Measurements from ENCODE around the gene INPP5A. TPM values are rescaled to one million over a fixed set of nuclear protein-coding genes. Genes with fewer than 3 reads are reported as not detected.
A peak's percentile ranks its signal among the peaks of the same experiment; 100 is the strongest.
"Not testable (repeated sequence)": the region's sequence is repeated elsewhere in the genome, so short reads cannot be mapped to it uniquely, and the experiment has no call there.

The INPP5A gene
- total RNA-seq, 1 experiment from 2014 or later: 32.1 TPM

DNA sequence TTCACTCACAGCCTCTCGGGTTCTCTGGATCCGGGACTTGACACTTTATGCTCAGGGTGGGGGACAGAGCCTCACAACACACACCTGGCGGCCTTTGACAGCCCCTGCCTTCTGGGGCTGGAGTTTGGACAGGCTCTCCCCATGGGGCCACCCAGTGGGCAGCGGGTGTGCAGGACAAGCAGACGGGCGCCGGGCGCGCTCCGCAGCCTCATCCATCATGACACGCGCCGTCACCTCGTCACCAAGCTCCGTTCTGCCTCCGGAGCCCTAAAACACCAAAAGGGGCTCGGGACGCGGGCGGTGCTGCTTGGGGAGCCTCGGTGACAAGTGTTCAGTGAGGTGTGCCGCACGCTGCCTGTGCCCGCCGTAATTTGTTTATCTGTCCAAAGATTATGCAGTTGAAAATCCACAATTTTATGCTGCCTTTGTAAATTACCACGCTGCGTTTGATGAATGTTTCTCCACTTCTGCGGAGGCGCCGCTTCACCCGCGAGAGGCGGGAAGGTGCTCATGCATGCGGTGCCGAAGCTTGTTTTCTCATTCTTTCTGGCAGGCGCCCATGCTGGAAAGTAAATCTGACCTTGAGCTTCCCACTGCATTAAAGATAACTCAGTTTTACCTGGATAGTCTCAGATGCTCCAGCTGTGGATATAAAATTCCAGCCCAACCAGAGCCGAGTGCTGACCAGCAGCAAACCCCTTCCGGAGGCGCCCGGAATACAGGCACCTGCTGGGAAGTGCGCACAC, 242.1 kb downstream of the INPP5A start:
- no peak for DNase-seq (ENCODE audit: low read depth)

DNA sequence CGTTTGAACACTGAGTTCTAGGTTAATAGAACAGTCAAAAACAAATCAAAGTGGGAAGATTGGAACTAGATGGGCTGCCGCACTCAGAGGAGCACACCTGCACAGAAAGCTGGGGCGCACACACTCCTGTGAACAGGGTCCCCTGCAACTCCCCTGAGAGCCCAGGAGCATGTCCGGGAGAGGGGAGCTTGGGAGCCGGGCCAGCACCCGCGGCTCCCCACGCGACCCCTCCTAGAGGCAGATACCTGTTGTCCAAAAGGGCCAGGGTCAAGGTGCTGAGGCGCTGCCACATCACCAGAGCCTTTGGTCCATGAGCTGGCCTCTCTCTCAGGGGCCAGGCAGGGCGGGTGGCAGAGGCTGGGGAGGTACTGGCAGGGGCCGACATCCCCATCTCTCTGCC, 242.8 kb downstream of the INPP5A start:
- no peak for DNase-seq (ENCODE audit: low read depth)

DNA sequence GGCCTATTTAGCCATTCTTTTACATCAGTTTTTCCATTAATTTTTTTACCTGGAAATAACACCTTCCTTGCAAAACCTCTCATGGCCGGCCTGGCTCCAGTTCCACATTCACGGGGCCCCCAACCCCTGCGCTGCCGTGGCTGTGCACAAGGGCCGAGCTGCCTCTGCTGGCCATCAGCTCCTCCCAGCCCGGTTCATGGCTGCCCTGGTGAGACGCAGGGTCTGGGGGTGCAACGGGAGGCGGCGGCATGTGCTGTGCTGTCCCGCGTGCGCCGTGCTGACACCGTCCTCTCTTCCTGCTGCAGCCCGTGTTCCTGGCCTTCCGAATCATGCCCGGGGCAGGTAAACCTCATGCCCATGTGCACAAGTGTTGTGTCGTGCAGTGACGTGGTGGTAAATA, 244.0 kb downstream of the INPP5A start:
- DNase-seq (ENCODE audit: low read depth): no peak

DNA sequence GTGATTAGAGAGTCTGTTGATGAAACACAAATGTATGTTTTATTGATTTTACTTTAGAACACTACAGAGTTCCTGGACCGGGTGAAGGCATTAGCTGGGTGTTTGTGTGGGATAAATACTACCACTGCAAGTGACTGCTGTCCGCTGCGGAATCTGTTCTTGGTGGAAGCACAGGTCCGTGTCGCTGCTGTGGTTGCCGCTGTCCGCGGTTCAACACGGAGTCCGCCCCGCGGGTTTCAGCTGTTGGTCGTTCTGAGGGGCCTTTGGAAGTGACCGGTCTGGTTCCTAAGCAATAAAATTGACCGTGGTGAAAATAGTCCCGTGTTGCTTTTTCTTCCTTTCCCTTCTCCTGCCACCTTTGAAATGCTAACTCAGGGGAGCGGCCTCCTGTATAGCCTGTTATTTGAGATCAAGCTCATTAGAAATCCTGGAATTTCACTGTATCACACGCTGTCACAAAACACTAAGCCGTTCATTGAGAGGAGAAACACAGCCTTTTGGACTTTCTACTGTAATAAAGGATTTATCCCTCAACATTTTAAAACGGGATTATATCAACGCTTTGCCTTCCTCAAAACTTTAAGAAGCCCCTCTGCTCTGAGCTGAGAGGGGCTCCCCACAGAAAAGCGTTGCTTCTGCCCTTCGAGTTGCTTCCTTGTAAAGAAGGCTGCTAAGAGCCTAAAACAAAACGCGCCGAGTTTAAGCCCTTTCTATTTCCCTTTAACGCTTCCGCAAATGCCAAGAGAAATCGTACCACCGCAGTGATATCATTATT, 245.8 kb downstream of the INPP5A start:
- no peak for DNase-seq (ENCODE audit: low read depth)

DNA sequence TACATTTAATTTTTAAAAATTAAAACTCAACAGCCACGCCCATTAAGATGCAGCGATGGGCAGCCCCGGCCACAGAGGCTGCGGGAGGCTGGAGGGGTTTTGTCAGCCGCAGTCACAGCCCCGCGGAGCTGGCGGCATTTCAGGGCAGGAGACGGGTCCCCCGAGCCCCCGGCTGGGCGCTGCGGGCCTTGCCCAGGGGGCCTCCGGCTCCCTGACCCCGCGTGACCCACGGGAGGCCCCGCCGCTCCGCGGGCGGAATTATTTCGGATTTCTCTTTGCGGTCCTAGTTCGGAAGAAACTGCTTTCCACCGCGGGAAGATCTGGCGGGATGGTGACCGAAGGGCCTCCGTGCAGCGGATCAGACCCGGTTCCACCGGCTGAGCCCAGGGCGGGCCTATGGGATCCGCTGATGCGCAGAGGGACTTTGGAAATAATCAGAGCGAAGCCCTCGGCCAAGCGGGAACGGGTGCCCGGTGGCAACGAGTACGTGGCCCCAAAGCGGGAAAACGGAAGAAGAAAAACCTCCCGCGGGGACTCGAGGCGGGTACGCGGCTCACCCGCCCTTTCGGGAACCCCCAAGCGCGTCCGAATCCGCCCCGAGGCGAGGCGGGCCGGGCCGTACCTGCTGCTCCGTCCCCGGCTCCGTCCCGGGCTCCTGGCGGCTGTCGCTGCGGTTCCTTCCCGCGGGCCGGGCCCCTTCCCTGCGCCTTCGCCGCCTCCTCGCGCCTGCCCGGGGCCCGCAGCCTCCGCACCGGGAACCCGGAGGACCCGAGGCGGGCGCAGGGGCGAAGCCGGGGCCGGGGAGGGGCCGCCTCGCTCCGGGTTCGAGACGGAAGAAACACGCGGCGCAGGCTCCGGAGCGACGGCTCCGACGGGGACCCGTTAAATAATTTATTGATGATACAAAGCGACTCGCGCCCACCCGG, 246.6 kb downstream of the INPP5A start:
- no peak for DNase-seq (ENCODE audit: low read depth)

DNA sequence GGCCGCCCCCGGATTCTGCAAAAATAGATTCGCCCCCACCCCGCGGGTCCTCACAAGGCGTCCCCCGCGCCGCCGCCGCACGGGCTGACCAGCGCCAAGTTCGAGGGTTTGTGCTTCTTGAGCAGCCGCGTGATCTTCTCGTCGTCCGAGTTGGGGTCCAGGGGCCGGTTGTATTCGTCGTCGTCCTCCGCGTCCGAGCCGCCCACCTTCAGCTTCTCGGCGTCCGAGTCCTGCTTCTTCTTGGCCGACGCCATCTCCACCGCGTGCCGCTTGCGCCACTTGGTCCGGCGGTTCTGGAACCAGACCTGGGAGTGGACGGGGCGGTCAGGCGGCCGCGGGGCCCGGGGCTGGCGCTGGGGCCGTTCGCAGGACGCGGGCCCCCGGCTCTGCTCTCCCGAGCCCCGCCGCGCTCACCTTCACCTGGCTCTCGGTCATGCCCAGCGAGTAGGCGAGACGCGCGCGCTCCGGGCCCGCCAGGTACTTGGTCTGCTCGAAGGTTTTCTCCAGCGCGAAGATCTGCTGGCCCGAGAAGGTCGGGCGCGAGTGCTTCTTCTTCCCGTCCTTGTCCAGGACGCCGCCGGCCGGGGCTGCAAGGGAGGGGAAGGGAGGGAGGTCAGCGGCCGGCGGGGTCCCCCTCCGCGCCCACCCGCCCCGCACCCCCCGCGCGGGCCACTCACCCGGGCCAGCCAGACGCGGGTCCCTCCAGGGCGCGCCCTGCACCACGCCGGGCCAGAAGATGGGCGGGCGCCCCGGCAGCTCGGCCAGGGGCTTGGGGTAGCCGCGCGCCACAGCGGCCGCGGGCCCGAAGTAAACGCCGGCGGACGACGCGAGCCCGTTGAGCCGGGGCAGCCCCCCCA, 247.5 kb downstream of the INPP5A start:
- no peak for DNase-seq (ENCODE audit: low read depth)

DNA sequence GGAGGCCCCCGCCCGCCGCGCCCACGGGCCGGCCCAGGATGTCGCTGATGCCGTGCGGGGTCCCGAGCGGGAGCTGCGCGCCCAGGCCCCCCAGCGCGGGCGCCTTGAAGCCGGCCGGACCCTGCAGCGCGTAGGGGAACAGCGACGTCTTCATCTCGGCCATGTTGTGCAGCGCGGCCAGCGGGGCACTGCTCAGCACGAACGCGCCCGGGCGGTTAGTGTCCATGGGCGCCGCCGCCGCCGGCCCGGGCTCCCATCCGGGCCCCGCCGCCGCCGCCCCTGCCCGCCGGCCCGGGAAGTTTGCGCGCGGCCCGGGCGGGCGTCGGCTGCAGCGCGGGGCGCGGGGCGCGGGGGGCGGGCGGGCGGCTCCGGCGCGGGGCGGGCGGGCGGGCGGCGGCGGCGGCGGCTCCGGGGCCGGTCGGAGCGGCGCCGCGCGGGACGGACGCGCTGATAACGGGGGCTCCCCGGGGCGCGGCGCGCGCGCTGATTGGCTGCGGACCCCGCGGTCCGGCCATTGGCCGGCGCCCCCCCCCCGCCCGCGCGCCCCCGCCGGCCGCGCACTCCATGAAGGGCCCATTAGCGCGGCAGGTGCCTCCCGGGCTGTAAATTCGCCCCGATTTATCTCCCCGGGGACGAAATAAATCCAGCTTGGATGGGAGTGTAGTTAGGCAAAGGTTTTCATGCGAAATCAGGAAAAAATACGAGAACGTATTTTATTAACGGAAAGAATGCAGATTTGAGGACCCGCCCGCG, 248.3 kb downstream of the INPP5A start, which contains the start of gene NKX6-2:
NKX6-2 (minus strand) TSS at position 425 of the 753 bp plus-strand sequence; CDS start at position 226, 199 bp downstream.
- DNase-seq (ENCODE audit: low read depth): no peak

DNA sequence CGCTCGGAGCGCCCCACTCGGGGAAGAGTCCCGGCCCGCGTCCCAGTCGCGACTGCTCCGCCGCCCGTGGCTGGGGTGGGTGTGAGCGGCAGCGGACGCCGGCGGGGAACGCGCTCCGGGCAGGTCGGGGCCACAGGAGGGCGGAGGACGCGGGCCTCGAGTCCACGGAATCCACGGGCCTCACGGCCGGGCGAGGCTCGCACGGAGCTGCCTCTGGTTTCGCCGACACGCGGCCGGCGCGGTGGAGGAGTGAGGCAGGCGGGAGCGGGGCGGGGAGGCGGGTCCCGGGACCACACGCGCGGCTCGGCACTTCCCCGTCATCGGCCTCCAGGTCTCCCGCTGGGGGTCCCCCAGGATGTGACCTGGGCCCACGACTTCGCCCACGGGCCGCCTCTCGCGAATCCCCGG, 248.9 kb downstream of the INPP5A start:
- no peak for DNase-seq (ENCODE audit: low read depth)

DNA sequence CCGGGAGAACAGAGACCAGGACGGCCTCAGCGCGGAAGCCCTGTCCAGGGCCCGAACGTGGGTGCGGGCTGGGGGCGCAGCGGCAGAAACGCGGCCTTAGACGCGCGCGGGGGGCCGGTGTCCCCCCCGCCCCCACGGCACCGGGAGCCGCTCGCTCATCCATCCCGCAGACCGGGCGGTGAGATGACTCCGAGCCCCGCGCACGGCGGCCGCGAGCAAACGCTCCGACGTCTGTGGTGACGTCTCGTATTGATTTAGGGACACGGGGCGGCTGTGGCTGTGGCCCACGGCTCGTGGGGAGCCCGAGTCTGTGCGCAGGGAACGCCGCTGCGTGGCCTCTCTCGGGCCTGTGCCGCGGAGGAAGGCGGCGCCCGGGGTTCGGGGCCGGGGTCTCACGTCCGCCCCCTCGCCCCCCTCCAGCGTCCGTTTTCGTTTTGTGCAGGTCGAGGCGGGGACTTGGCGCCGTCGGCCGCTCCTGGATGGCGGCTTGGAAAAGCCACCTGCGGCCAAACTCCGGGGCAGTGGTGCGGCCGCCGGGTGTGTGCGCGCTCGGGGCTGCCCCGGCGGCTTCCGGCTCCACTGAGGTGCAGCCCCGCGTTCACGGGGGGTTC, 249.4 kb downstream of the INPP5A start:
- no peak for DNase-seq (ENCODE audit: low read depth)

DNA sequence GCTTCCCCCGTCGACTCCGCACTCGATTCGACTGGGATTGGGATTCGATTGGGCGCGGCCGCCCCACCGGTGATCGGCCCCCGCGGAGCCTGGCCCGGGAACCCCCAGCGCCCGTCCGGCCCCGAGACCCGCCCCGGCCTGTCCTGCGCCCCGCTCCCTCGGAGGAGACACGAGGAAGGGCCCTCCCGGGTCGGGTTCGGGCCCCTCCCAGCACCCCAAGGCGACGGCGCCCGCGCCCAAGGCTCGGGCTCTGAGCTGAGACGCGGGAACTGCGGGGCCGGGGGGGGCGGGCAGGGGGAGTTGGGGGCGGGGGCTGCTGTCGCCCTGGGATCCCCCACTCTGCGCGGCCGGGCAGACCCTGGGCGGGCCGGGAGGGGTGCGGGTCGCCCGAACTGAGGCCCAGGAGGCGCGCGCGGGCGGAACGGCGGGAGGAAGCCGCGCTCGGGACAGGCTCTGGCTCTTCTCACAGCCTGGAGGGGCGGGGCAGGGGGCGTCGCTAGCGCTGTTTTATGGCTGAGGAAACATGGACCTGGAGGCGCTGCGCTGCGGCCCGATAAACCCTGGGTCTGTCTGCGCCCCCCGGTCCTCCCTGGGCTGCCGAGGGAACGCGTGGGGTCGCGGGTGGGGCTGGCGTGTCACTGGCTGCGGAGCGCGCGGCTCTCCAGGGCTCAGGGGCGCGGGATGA, 250.1 kb downstream of the INPP5A start:
- peak; percentile 30 for DNase-seq (ENCODE audit: low read depth)

DNA sequence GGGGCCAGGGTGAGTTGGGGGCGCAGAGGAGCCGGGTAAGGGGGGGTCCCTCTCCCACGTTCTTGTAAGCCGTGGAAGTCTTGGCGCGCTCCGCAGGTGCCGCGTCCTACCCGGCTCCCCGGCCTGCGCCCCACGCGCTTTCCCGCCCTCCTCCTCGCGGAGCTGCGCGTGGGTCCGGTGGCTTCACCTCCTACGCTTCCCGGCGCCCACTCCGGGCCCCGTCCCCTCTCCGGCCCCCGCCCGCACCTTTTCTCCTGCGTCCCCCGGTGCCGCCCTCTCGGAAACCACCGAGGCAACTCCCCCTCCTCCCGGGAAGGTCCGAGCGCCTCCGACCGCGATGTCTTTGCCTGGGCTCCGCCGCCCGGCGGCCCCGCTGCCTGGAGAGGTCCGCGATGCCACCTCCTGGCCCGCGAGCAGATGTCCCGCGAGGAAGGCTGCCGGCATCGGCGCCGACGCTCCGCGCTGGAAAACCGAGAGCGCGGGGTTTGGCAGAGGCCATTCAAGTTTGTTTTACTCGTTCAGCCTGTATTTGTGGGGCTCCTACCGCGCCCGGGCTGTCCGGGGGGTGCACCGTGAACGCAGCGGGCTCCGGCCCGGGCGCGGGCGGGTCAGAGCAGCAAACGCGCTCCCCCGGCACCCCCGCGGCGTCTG, 250.7 kb downstream of the INPP5A start:
- peak; percentile 25 for DNase-seq (ENCODE audit: low read depth)

DNA sequence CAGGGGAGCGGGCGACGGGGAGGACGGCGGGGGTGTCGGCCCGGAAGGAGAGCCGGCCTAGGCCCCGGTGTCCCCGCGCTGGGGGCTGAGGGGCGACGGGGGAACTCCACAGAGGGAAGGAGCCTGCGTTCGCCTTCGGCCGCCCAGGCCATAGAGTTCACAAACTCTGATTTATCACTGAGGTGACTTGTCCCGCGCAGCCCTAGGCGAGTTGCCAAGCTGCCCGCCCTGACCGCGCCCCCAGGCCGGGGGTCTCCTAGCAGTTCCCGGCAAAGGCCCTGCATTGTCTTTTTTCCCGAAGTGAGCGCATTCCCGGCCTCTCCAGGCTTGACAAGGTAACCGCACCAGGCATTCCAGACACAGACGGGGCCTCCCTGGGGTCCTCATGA, 251.2 kb downstream of the INPP5A start:
- DNase-seq (ENCODE audit: low read depth): no peak

DNA sequence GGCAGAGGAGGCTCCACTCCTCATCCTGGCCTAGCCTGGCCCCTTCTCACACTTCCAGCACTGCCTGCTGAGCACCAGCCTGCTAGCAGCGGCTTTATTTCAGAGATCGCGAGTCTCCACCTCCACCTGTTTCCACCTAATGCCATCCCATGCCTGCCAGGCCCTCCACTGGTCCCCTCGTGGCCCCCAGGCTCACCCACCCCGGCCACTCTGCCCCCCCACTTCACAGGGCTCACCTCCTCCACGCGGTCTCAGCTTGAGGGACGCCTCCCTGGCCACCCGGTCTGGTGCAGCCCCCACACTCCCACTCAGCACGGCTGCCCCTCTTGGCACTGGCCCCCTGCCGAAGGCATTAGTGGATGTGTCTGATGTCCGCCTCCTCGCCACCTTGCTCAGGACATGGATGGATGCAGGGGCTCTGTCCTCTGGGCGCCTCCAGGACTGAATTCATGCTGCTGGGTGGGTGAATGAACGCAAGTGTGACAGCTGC, 252.1 kb downstream of the INPP5A start:
- DNase-seq (ENCODE audit: low read depth): no peak

DNA sequence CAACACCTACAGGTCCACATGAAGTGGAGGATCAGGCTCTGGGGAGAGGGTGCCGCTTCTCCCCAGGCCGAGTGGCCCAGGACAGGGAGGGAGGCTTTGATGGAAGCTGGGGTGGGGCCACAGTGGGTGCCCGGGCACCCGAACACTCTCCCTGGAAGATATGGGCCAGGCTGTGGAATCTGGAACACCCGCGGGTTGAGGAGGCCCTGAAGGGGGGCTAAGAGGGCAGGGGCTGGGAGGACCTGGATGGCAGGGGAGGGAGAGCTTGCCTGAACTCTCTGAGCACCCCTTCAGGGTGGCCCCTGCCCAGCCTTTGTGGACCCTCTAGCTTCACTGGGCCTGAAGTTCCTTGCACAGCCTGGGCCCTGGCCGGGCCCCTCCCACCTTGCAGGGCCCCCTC, 252.9 kb downstream of the INPP5A start:
- DNase-seq (ENCODE audit: low read depth): no peak

DNA sequence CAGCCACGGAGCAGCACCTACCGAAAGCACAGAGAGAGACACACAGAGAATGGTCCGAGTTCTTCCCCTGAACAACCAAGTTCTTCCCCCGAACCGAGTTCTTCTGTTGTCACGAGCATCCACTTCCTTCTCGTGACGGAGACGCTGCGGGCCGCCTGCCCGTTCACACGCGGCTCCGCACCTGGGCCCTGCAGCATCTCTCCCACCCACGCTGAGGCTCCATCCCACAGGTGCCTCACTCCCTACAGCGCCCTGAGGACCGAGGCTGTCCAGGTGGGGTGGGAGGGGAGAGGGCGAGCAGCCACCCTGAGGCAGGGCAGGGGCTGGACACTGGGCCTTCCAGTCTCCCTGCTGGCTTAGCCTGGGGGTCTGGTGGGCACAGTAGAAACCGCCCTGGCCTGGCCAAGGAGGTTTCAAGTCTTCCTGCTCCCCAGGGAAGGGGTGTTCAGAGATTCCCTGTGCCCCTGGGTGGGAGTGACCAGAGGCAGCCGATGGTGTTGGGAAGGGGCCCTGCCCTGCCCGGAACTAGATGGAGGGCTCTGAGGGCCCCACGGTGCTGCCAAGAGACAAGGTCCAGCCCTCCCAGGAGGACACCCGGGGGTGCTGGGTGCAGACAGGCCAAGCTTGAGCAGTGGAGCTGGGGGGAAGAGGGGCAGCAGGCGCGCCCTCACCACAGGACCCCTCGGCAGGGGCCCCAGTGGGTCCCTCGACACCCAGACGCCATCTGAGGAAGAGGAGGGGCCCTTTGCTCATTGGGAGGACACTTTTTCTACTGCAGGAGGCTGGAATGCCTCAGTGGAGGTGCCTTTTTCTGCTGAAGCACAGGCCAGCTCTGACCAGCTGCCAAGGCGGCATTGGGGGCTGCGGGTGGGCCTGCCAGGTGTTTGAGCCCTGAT, 253.6 kb downstream of the INPP5A start:
- no peak for DNase-seq (ENCODE audit: low read depth)

DNA sequence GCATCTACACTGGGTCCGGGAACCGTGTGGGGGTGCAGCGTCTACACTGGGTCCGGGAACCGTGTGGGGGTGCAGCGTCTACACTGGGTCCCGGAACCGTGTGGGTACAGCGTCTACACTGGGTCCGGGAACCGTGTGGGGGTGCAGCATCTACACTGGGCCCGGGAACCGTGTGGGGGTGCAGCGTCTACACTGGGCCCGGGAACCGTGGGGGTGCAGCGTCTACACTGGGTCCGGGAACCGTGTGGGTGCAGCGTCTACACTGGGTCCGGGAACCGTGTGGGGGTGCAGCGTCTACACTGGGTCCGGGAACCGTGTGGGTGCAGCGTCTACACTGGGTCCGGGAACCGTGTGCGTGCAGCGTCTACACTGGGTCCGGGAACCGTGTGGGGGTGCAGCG, 254.5 kb downstream of the INPP5A start:
- DNase-seq (ENCODE audit: low read depth): not testable (repeated sequence)

DNA sequence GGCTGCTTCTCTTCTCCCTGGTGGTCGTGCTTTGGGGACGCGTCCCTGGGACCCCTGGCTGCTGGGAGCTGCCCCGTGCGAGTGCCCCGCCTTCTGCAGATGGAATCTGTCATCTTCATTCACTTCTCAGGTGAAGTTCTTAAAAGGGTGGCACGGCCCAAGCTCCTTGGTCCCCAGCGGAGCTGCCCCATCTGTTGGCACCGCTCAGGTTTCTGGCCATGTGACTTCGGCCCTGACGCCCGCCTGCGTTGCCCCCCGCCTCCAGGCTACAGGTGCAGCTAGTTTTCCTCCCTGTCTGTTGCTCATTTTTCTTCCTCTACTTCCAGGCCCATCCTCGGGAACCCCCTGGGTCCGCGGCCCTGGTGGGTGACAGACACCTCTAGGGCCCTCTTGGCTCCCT, 255.2 kb downstream of the INPP5A start:
- no peak for DNase-seq (ENCODE audit: low read depth)

DNA sequence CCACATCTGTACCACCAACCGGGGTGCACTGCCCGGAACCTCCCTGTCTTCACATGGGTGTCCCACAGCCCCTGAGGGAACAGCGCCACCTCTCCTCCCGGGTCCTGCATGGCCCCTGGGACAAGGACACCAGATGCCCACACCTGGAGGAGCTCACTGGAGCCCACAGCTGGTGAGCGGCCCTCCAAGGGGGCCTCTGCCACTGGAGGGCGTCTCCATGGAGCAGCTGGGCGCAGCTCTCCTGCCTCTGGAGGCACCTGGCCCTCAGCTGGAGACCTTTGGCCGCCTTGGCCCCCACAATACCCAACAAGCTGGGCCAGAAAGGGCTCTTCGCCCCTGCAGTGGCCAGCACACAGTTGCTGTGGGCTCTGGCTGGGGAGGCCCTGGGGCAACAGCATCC, 255.6 kb downstream of the INPP5A start:
- DNase-seq (ENCODE audit: low read depth): no peak

Data from Daoy (cell line).